HEK293 (cell line): ENCODE data around the gene PEX16.
A peak's percentile ranks its signal among the peaks of the same experiment; 100 is the strongest.

Experiments
- CTCF ChIA-PET: fragments of 350-600 bp; formaldehyde crosslinking; extraction: SDS; loops from one replicate; lab custom pipeline; 2021; ENCODE audit warnings: antibody characterized with exemption; lab: Yijun Ruan, JAX
- POLR2A ChIA-PET: fragments of 300-600 bp; formaldehyde crosslinking; extraction: SDS; loops from one replicate; lab custom pipeline; 2020; ENCODE audit warnings: antibody characterized with exemption, inconsistent platforms; lab: Yijun Ruan, JAX
- H3K27ac ChIP-seq: fragments of 200-500 bp; sonication (Bioruptor generic); 2 replicates; pipeline ENCODE4 v1.5.1; 2014; ENCODE audit warnings: low read depth, low read length, control low read depth, inconsistent platforms; ENCODE audit errors: extremely low read depth
- H3K36me3 ChIP-seq, 2 experiments: fragments of 200-500 bp in 1 of 2; sonication (Bioruptor generic) in 1 of 2; 1 replicate in 1 of 2; 2 replicates in 1 of 2; pipeline ENCODE4 v1.5.1; 2014 to 2017; ENCODE audit warnings: inconsistent platforms in 2 of 2, low read length in 2 of 2; ENCODE audit not compliant: control insufficient read depth in 2 of 2, insufficient read depth in 1 of 2
- H3K4me1 ChIP-seq: fragments of 200-500 bp; sonication (Bioruptor generic); 2 replicates; pipeline ENCODE4 v1.5.1; 2014; ENCODE audit warnings: mild to moderate bottlenecking, low read length, inconsistent platforms; ENCODE audit not compliant: control insufficient read depth, insufficient read depth
- H3K4me3 ChIP-seq: 2 replicates; pipeline ENCODE4 v1.5.1; 2011; ENCODE audit warnings: low read depth, mild to moderate bottlenecking, control low read depth, low read length, moderate library complexity
- H3K9me3 ChIP-seq: fragments of 200-500 bp; sonication (Bioruptor generic); 2 replicates; pipeline ENCODE4 v1.5.1; 2014; ENCODE audit warnings: low read depth, low read length, inconsistent platforms; ENCODE audit not compliant: control insufficient read depth, insufficient read depth
- GLIS1 ChIP-seq: fragments of 450-650 bp; formaldehyde crosslinking; IDR thresholded peaks from 2 replicates; pipeline ENCODE4 v1.5.1; 2016; ENCODE audit warnings: missing biosample characterization, missing genetic modification characterization
- KLF1 ChIP-seq: fragments of 450-650 bp; formaldehyde crosslinking; IDR thresholded peaks from 2 replicates; pipeline ENCODE4 v1.5.1; 2016; ENCODE audit warnings: missing biosample characterization, missing genetic modification characterization
- KLF10 ChIP-seq: fragments of 450-650 bp; IDR thresholded peaks from 2 replicates; pipeline ENCODE4 v1.5.1; 2018; ENCODE audit warnings: missing biosample characterization, mild to moderate bottlenecking, missing genetic modification characterization
- PATZ1 ChIP-seq: fragments of 450-650 bp; formaldehyde crosslinking; IDR thresholded peaks from 2 replicates; pipeline ENCODE4 v1.5.1; 2016; ENCODE audit warnings: missing biosample characterization, missing genetic modification characterization
- SP3 ChIP-seq: fragments of 450-650 bp; formaldehyde crosslinking; IDR thresholded peaks from 2 replicates; pipeline ENCODE4 v1.5.1; 2016; ENCODE audit warnings: missing biosample characterization, missing genetic modification characterization
- TCF7L2 ChIP-seq: IDR thresholded peaks from 2 replicates; pipeline ENCODE4 v1.6.1; 2011; ENCODE audit warnings: low read depth, mild to moderate bottlenecking, inconsistent platforms, low read length, moderate library complexity, borderline replicate concordance
- YY1 ChIP-seq: fragments of 450-650 bp; formaldehyde crosslinking; IDR thresholded peaks from 2 replicates; pipeline ENCODE4 v1.5.1; 2018; ENCODE audit warnings: missing biosample characterization, missing genetic modification characterization
- ZBTB17 ChIP-seq: fragments of 450-650 bp; formaldehyde crosslinking; IDR thresholded peaks from 2 replicates; pipeline ENCODE4 v1.5.1; 2016; ENCODE audit warnings: missing biosample characterization, missing genetic modification characterization
- ZBTB20 ChIP-seq: fragments of 450-650 bp; formaldehyde crosslinking; IDR thresholded peaks from 2 replicates; pipeline ENCODE4 v1.5.1; 2016; ENCODE audit warnings: missing biosample characterization, missing genetic modification characterization
- ZBTB44 ChIP-seq: fragments of 450-650 bp; IDR thresholded peaks from 2 replicates; pipeline ENCODE4 v1.5.1; 2018; ENCODE audit warnings: missing biosample characterization, mild to moderate bottlenecking, missing genetic modification characterization
- ZNF146 ChIP-seq: fragments of 450-650 bp; formaldehyde crosslinking; IDR thresholded peaks from 2 replicates; pipeline ENCODE4 v1.5.1; 2016; ENCODE audit warnings: missing biosample characterization, missing genetic modification characterization
- ZNF16 ChIP-seq: fragments of 450-650 bp; formaldehyde crosslinking; IDR thresholded peaks from 2 replicates; pipeline ENCODE4 v1.5.1; 2016; ENCODE audit warnings: low read depth, missing biosample characterization, missing genetic modification characterization
- ZNF174 ChIP-seq: fragments of 450-650 bp; formaldehyde crosslinking; IDR thresholded peaks from 2 replicates; pipeline ENCODE4 v1.5.0; 2017; ENCODE audit warnings: missing biosample characterization, mild to moderate bottlenecking, missing genetic modification characterization
- ZNF391 ChIP-seq: fragments of 450-650 bp; formaldehyde crosslinking; IDR thresholded peaks from 2 replicates; pipeline ENCODE4 v1.5.1; 2016; ENCODE audit warnings: low read depth, missing biosample characterization, missing genetic modification characterization, borderline replicate concordance
- ZNF473 ChIP-seq: fragments of 450-650 bp; formaldehyde crosslinking; IDR thresholded peaks from 2 replicates; pipeline ENCODE4 v1.5.1; 2017; ENCODE audit warnings: missing biosample characterization, missing genetic modification characterization
- ZNF514 ChIP-seq: fragments of 450-650 bp; formaldehyde crosslinking; IDR thresholded peaks from 2 replicates; pipeline ENCODE4 v1.5.1; 2016; ENCODE audit warnings: missing biosample characterization, missing genetic modification characterization
- ZNF548 ChIP-seq: fragments of 450-650 bp; formaldehyde crosslinking; IDR thresholded peaks from 2 replicates; pipeline ENCODE4 v1.5.1; 2016; ENCODE audit warnings: missing biosample characterization, missing genetic modification characterization
- ZNF600 ChIP-seq: fragments of 450-650 bp; formaldehyde crosslinking; IDR thresholded peaks from 2 replicates; pipeline ENCODE4 v1.5.1; 2016; ENCODE audit warnings: missing biosample characterization, missing genetic modification characterization
- ZNF660 ChIP-seq: fragments of 450-650 bp; IDR thresholded peaks from 2 replicates; pipeline ENCODE4 v1.5.1; 2018; ENCODE audit warnings: missing biosample characterization, mild to moderate bottlenecking, missing genetic modification characterization
- ZNF670 ChIP-seq: fragments of 450-650 bp; formaldehyde crosslinking; IDR thresholded peaks from 2 replicates; pipeline ENCODE4 v1.5.1; 2016; ENCODE audit warnings: missing biosample characterization, missing genetic modification characterization, low read depth
- ZNF776 ChIP-seq: fragments of 450-650 bp; formaldehyde crosslinking; IDR thresholded peaks from 2 replicates; pipeline ENCODE4 v1.5.0; 2017; ENCODE audit warnings: missing biosample characterization, missing genetic modification characterization, borderline replicate concordance
- ZNF791 ChIP-seq: fragments of 450-650 bp; formaldehyde crosslinking; IDR thresholded peaks from 2 replicates; pipeline ENCODE4 v1.5.1; 2016; ENCODE audit warnings: missing biosample characterization, missing genetic modification characterization
- ZXDB ChIP-seq: fragments of 450-650 bp; formaldehyde crosslinking; IDR thresholded peaks from 2 replicates; pipeline ENCODE4 v1.5.1; 2016; ENCODE audit warnings: missing biosample characterization, missing genetic modification characterization
- TF ChIP-seq, protein P1 (sequence below): fragments of 450-650 bp; formaldehyde crosslinking; IDR thresholded peaks from 2 replicates; pipeline ENCODE4 v1.5.1; 2017; ENCODE audit warnings: missing biosample characterization, missing genetic modification characterization
- TF ChIP-seq, protein P2 (sequence below): fragments of 450-650 bp; formaldehyde crosslinking; IDR thresholded peaks from 2 replicates; pipeline ENCODE4; 2016; ENCODE audit warnings: missing biosample characterization, missing genetic modification characterization
- TF ChIP-seq, protein P3 (sequence below): fragments of 450-650 bp; formaldehyde crosslinking; IDR thresholded peaks from 2 replicates; pipeline ENCODE4 v1.5.1; 2016; ENCODE audit warnings: missing biosample characterization, missing genetic modification characterization

Gene PEX16

DNA sequence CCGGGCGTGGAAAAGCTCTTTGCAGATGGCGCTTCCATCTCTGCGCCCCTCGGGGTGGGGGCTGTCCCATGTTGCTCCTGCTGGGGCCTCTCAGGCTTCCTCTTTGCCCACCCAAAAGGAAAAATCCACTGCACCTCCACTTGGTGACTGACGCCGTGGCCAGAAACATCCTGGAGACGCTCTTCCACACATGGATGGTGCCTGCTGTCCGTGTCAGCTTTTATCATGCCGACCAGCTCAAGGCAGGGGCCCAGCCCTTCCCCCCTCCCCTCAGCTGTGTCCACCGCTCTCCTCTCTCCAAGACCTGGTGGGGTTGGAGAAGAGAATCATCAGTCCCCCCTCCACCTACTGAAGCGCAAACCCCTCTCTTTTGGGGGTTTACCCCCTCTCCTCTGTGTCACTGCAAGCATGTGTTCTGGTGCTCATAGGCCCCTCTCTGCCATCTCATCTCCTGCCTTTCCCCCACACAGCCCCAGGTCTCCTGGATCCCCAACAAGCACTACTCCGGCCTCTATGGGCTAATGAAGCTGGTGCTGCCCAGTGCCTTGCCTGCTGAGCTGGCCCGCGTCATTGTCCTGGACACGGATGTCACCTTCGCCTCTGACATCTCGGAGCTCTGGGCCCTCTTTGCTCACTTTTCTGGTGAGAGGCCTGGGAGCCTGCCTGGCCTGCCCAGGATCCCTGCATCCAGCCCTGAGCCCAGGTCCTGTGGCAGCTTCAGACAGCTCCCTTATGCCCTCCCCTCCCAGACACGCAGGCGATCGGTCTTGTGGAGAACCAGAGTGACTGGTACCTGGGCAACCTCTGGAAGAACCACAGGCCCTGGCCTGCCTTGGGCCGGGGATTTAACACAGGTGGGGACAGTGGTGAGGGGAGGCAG is 6.6 kb upstream of the PEX16 start:
- no peak for TF ChIP-seq ZNF473 (tag by site-specific recombination)
- no peak for TF ChIP-seq ZNF514 (tag by site-specific recombination)
- no peak for TF ChIP-seq KLF10 (tag by site-specific recombination)
- no peak for TF ChIP-seq ZNF670 (tag by site-specific recombination)
- peak; percentile 46; the same call in 1 of the 2 replicates for TF ChIP-seq ZBTB17
- no peak for TF ChIP-seq ZNF791 (tag by site-specific recombination)
- TF ChIP-seq ZNF391, result no peak
- TF ChIP-seq, all 188 proteins: peak for 1
- Histone ChIP-seq H3K4me1 (no peaks in the 10 kb centered on the region), H3K27ac (no peak overlapping the region), H3K9me3 (no peaks in the 10 kb centered on the region), H3K36me3 (peaks cover 0 to 13% of the 10 kb centered on the region in 2 experiments; a peak in 1 of 3 replicates), H3K4me3 (no peak overlapping the region)
- CTCF ChIA-PET, result interaction anchor here (0.6 to 0.7 kb wide), 2 partner anchors 38 to 324 kb away, joined by 3 to 4 read pairs; no protein-coding TSS in a partner anchor
- POLR2A ChIA-PET, result interaction anchor here (0.5 to 2.6 kb wide), 2 partner anchors 10 to 576 kb away, joined by 3 to 6 read pairs; no protein-coding TSS in a partner anchor

DNA sequence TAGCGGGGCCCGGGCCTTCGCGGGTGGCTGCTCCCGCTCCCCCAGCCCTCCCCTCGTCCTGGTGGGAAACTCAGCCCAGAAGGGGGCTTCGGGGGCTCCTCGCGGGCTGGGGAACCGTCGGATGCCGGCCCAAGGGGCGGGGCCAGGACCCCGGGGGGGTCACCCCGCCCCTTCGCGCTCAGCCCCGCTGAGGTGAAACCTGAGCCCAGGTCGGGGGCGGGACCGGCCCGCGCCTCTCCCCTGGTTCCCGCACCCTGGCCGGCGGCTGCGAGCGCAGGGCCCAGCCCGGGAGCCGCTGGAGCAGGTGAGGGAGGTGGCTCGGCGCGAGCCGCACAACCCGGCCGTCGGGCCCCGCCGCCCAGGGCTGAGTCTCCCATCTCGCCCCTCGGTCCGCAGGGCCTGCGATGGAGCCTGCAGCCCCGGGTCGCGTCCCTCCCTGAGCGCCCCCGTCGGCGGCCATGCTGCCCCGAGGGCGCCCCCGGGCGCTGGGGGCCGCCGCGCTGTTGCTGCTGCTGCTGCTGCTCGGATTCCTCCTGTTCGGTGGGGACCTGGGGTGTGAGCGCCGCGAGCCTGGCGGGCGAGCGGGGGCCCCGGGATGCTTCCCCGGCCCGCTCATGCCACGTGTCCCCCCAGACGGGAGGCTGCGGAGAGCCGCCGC is 4.9 kb upstream of the PEX16 start, which contains the start of gene LARGE2:
Gene LARGE2 (plus strand): TSS at position 232 of the 658 bp plus-strand sequence. CDS start 227 bp downstream, at position 459.
- H3K36me3 ChIP-seq, result peaks cover 0 to 2% of the 10 kb centered on the region in 2 experiments; a peak in 1 of 3 replicates
- CTCF ChIA-PET, result no interaction called here
- no peaks in the 10 kb centered on the region for H3K9me3 ChIP-seq
- H3K4me1 ChIP-seq, result no peaks in the 10 kb centered on the region
- peak within 1 kb of the TSS; percentile 34 for H3K4me3 ChIP-seq
- POLR2A ChIA-PET, result no interaction called here
- no peak within 1 kb of the TSS; the same call in 1 of the 2 replicates for H3K27ac ChIP-seq
- TF ChIP-seq ZNF146, result no peak
- TF ChIP-seq, protein P1, sequence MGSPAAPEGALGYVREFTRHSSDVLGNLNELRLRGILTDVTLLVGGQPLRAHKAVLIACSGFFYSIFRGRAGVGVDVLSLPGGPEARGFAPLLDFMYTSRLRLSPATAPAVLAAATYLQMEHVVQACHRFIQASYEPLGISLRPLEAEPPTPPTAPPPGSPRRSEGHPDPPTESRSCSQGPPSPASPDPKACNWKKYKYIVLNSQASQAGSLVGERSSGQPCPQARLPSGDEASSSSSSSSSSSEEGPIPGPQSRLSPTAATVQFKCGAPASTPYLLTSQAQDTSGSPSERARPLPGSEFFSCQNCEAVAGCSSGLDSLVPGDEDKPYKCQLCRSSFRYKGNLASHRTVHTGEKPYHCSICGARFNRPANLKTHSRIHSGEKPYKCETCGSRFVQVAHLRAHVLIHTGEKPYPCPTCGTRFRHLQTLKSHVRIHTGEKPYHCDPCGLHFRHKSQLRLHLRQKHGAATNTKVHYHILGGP, result no peak
- TF ChIP-seq ZNF776 (tag by site-specific recombination), result no peak
- 0 out of 2 replicates have a peak, but pooled peaks have one; percentile 22 for TF ChIP-seq YY1 (tag by site-specific recombination)
- TF ChIP-seq ZBTB20 (tag by site-specific recombination), result peak; percentile 7; the same call in 1 of the 2 replicates
- peak; percentile 85 for TF ChIP-seq KLF10 (tag by site-specific recombination)
- TF ChIP-seq ZXDB (tag by site-specific recombination), result no peak
- TF ChIP-seq ZNF600 (tag by site-specific recombination), result no peak
- TF ChIP-seq, protein P2, sequence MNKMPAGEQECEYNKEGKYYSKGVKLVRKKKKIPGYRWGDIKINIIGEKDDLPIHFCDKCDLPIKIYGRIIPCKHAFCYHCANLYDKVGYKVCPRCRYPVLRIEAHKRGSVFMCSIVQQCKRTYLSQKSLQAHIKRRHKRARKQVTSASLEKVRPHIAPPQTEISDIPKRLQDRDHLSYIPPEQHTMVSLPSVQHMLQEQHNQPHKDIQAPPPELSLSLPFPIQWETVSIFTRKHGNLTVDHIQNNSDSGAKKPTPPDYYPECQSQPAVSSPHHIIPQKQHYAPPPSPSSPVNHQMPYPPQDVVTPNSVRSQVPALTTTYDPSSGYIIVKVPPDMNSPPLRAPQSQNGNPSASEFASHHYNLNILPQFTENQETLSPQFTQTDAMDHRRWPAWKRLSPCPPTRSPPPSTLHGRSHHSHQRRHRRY (tag by site-specific recombination), result no peak
- 0 out of 2 replicates have a peak, but pooled peaks have one; percentile 3 for TF ChIP-seq ZBTB44 (tag by site-specific recombination)
- TF ChIP-seq ZNF548 (tag by site-specific recombination), result no peak
- TF ChIP-seq ZNF16, result no peak
- no peak for TF ChIP-seq ZNF660 (tag by site-specific recombination)
- peak; percentile 4; the same call in 1 of the 2 replicates for TF ChIP-seq TCF7L2
- TF ChIP-seq SP3 (tag by site-specific recombination), result peak; percentile 90
- TF ChIP-seq, protein P3, sequence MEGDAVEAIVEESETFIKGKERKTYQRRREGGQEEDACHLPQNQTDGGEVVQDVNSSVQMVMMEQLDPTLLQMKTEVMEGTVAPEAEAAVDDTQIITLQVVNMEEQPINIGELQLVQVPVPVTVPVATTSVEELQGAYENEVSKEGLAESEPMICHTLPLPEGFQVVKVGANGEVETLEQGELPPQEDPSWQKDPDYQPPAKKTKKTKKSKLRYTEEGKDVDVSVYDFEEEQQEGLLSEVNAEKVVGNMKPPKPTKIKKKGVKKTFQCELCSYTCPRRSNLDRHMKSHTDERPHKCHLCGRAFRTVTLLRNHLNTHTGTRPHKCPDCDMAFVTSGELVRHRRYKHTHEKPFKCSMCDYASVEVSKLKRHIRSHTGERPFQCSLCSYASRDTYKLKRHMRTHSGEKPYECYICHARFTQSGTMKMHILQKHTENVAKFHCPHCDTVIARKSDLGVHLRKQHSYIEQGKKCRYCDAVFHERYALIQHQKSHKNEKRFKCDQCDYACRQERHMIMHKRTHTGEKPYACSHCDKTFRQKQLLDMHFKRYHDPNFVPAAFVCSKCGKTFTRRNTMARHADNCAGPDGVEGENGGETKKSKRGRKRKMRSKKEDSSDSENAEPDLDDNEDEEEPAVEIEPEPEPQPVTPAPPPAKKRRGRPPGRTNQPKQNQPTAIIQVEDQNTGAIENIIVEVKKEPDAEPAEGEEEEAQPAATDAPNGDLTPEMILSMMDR (tag by site-specific recombination), result no peak
- TF ChIP-seq GLIS1 (tag by site-specific recombination), result peak; percentile 84
- peak; percentile 59 for TF ChIP-seq KLF1 (tag by site-specific recombination)
- no peak for TF ChIP-seq ZNF174 (tag by site-specific recombination)
- TF ChIP-seq PATZ1 (tag by site-specific recombination), result peak; percentile 90
